ENCODE results near the gene LIMK2. TPM values are rescaled to one million over a fixed set of nuclear protein-coding genes. Genes with fewer than 3 reads are reported as not detected.

Gene LIMK2
- total RNA-seq, 1 donor from 2014 or later, result 51.1 TPM

Small RNA genes within 50 kb of the gene (small RNA-seq; reads per million reads assigned to genes)
- not detected for gene RF00019 (ENCODE audit: low replicate concordance)
- not detected for gene RNA5SP496 (ENCODE audit: low replicate concordance)
- not detected for gene RNU6-1128P (ENCODE audit: low replicate concordance)

Other genes with a start within 250 kb of the LIMK2 start
- 16.5 TPM for gene MORC2, start 243.5 kb upstream of the LIMK2 start, total RNA-seq
- gene TUG1, start 243.0 kb upstream of the LIMK2 start, total RNA-seq, result 85.9 TPM
- gene SMTN, start 131.0 kb upstream of the LIMK2 start, total RNA-seq, result 147 TPM
- 67.7 TPM for gene SELENOM, start 104.7 kb upstream of the LIMK2 start, total RNA-seq
- 3.5 TPM for gene INPP5J, start 89.3 kb upstream of the LIMK2 start, total RNA-seq
- 0.51 TPM for gene PLA2G3, start 71.8 kb upstream of the LIMK2 start, total RNA-seq
- gene RNF185, start 52.1 kb upstream of the LIMK2 start, total RNA-seq, result 29.7 TPM
- gene PIK3IP1, start 80.2 kb downstream of the LIMK2 start, total RNA-seq, result 16.7 TPM
- gene PATZ1, start 134.0 kb downstream of the LIMK2 start, total RNA-seq, result 18.2 TPM
- gene DRG1, start 187.3 kb downstream of the LIMK2 start, total RNA-seq, result 66.5 TPM

All from tongue (tissue), 2 donors.